Measurements from ENCODE around the gene RPL6. TPM values are rescaled to one million over a fixed set of nuclear protein-coding genes. Genes with fewer than 3 reads are reported as not detected.
"Not testable (repeated sequence)": the region's sequence is repeated elsewhere in the genome, so short reads cannot be mapped to it uniquely, and the experiment has no call there.

RPL6 gene
- total RNA-seq, 1 experiment from 2014 or later, result 2,256 TPM

GRCh38 chr12:112401054-112401453 is 8.4 kb downstream of the RPL6 start:
- no peak for DNase-seq
- Histone ChIP-seq H3K9me3 (no peaks in the 10 kb centered on the region), H3K36me3 (peaks cover 21% of the 10 kb centered on the region), H3K4me3 (no peak overlapping the region), H3K27me3 (no peaks in the 10 kb centered on the region)

- Histone ChIP-seq H3K9me3 (peaks cover 2% of the 10 kb centered on the region; the same call in 1 of the 2 replicates), H3K36me3 (no peaks in the 10 kb centered on the region), H3K27me3 (no peaks in the 10 kb centered on the region; the same call in 1 of the 2 replicates), H3K4me3 (no peak overlapping the region)
- no peak for DNase-seq
Observed at GRCh38 chr12:112393328-112393727, 16.1 kb downstream of the RPL6 start.

GRCh38 chr12:112389922-112390654 is 19.3 kb downstream of the RPL6 start:
- H3K36me3 ChIP-seq, H3K4me3 ChIP-seq, DNase-seq, H3K27me3 ChIP-seq, H3K9me3 ChIP-seq: not testable (repeated sequence)

- Histone ChIP-seq H3K4me3 (no peak overlapping the region), H3K27me3 (no peaks in the 10 kb centered on the region; the same call in 1 of the 2 replicates), H3K9me3 (no peaks in the 10 kb centered on the region), H3K36me3 (no peaks in the 10 kb centered on the region)
- no peak for DNase-seq
Observed at GRCh38 chr12:112389228-112389627, 20.2 kb downstream of the RPL6 start.

- no peak for DNase-seq
Observed at GRCh38 chr12:112386726-112387125, 22.7 kb downstream of the RPL6 start.

GRCh38 chr12:112382866-112383265 is 26.5 kb downstream of the RPL6 start:
- Histone ChIP-seq H3K36me3 (no peaks in the 10 kb centered on the region), H3K27me3 (no peaks in the 10 kb centered on the region), H3K4me3 (peak overlapping the region; percentile 64), H3K9me3 (no peaks in the 10 kb centered on the region)
- DNase-seq, result no peak

More at GRCh38 chr12:112386726-112387125, 22.7 kb downstream of the RPL6 start:
- H3K27me3 ChIP-seq, result no peaks in the 10 kb centered on the region; the same call in 1 of the 2 replicates
- no peak overlapping the region for H3K4me3 ChIP-seq
- H3K9me3 ChIP-seq, result no peaks in the 10 kb centered on the region
- H3K36me3 ChIP-seq, result no peaks in the 10 kb centered on the region

GRCh38 chr12:112381883-112382796 is 27.3 kb downstream of the RPL6 start, which contains the start of gene HECTD4:
Gene HECTD4, minus strand, starts transcription at chr12:112382431. Its CDS starts 303 bp downstream, at chr12:112382128.
- peak; percentile 93 for DNase-seq
- H3K27me3 ChIP-seq, result no peaks in the 10 kb centered on the region
- H3K9me3 ChIP-seq, result no peaks in the 10 kb centered on the region
- H3K36me3 ChIP-seq, result no peaks in the 10 kb centered on the region
- H3K4me3 ChIP-seq, result peak within 1 kb of the TSS; percentile 64

- Histone ChIP-seq H3K27me3 (no peaks in the 10 kb centered on the region), H3K9me3 (no peaks in the 10 kb centered on the region), H3K36me3 (no peaks in the 10 kb centered on the region), H3K4me3 (peak overlapping the region; percentile 64)
- DNase-seq, result no peak
Observed at GRCh38 chr12:112381406-112381882, 28.0 kb downstream of the RPL6 start.

GRCh38 chr12:112380663-112381405 is 28.6 kb downstream of the RPL6 start:
- Histone ChIP-seq H3K4me3 (peak overlapping the region; percentile 64), H3K36me3 (no peaks in the 10 kb centered on the region), H3K27me3 (no peaks in the 10 kb centered on the region), H3K9me3 (no peaks in the 10 kb centered on the region)
- DNase-seq, result no peak

- no peak for DNase-seq
- Histone ChIP-seq H3K4me3 (no peak overlapping the region), H3K9me3 (no peaks in the 10 kb centered on the region), H3K36me3 (no peaks in the 10 kb centered on the region; the same call in 1 of the 2 replicates), H3K27me3 (no peaks in the 10 kb centered on the region)
Observed at GRCh38 chr12:112375105-112375504, 34.3 kb downstream of the RPL6 start.

GRCh38 chr12:112374166-112374740 is 35.2 kb downstream of the RPL6 start:
- Histone ChIP-seq H3K9me3 (no peaks in the 10 kb centered on the region), H3K36me3 (no peaks in the 10 kb centered on the region; the same call in 1 of the 2 replicates), H3K27me3 (no peaks in the 10 kb centered on the region), H3K4me3 (no peak overlapping the region)
- DNase-seq, result no peak

- Histone ChIP-seq H3K27me3 (no peaks in the 10 kb centered on the region), H3K4me3 (no peak overlapping the region), H3K36me3 (no peaks in the 10 kb centered on the region; the same call in 1 of the 2 replicates), H3K9me3 (no peaks in the 10 kb centered on the region)
- no peak for DNase-seq
Observed at GRCh38 chr12:112370868-112371510, 38.4 kb downstream of the RPL6 start.

- Histone ChIP-seq H3K4me3 (no peak overlapping the region), H3K27me3 (no peaks in the 10 kb centered on the region), H3K9me3 (no peaks in the 10 kb centered on the region), H3K36me3 (no peaks in the 10 kb centered on the region; the same call in 1 of the 2 replicates)
- DNase-seq, result no peak
Observed at GRCh38 chr12:112370199-112370598, 39.2 kb downstream of the RPL6 start.

- no peak overlapping the region for H3K4me3 ChIP-seq
- H3K36me3 ChIP-seq, result no peaks in the 10 kb centered on the region
- no peaks in the 10 kb centered on the region for H3K27me3 ChIP-seq
- no peaks in the 10 kb centered on the region for H3K9me3 ChIP-seq
- DNase-seq, result no peak
Observed at GRCh38 chr12:112368856-112369255, 40.5 kb downstream of the RPL6 start.

GRCh38 chr12:112367965-112368364 is 41.4 kb downstream of the RPL6 start:
- Histone ChIP-seq H3K4me3 (no peak overlapping the region), H3K36me3 (no peaks in the 10 kb centered on the region), H3K27me3 (no peaks in the 10 kb centered on the region), H3K9me3 (no peaks in the 10 kb centered on the region)
- no peak for DNase-seq

GRCh38 chr12:112362310-112362709 is 47.1 kb downstream of the RPL6 start:
- no peaks in the 10 kb centered on the region for H3K27me3 ChIP-seq

More at GRCh38 chr12:112362310-112362709, 47.1 kb downstream of the RPL6 start:
- Histone ChIP-seq H3K36me3 (no peaks in the 10 kb centered on the region), H3K4me3 (no peak overlapping the region), H3K9me3 (no peaks in the 10 kb centered on the region)
- DNase-seq, result no peak
